Endometrial microvascular endothelial cells (primary cell): ENCODE data around the gene C19orf85. TPM values are rescaled to one million over a fixed set of nuclear protein-coding genes. Genes with fewer than 3 reads are reported as not detected.
"Not testable (repeated sequence)": the region's sequence is repeated elsewhere in the genome, so short reads cannot be mapped to it uniquely, and the experiment has no call there.

Experiments
- in situ Hi-C: cut with HindIII; loops from 2 replicates; pipeline ENCODE4 v1.10.0; 2017; ENCODE audit warnings: low sequenced_read_pairs, low pct_unique_long_range_greater_than_20kb; ENCODE audit errors: inconsistent ontology term
- total RNA-seq: library from RNA; depleted of rRNA; stranded (reverse); fragments of >200 nt; gene quantifications from one replicate; pipeline ENCODE4 v1.2.3, GENCODE V29; 2015; ENCODE audit errors: inconsistent ontology term

C19orf85 gene
- total RNA-seq, result not detected

GRCh38 chr19:55464662-55465054 lies at the start of gene C19orf85:
Gene C19orf85, minus strand, starts transcription at chr19:55464751. Its CDS starts 197 bp downstream, at chr19:55464554.
- in situ Hi-C loops, result no loop called here

GRCh38 chr19:55508120-55508519 lies 43.6 kb upstream of the C19orf85 start:
- in situ Hi-C loops, result no loop called here

- in situ Hi-C loops, result no loop called here
Measured at GRCh38 chr19:55504981-55505380, 40.4 kb upstream of the C19orf85 start.

- in situ Hi-C loops, result no loop called here
Measured at GRCh38 chr19:55504252-55504603, 39.7 kb upstream of the C19orf85 start.

- in situ Hi-C loops, result no loop called here
Measured at GRCh38 chr19:55503502-55504251, 39.1 kb upstream of the C19orf85 start.

GRCh38 chr19:55503157-55503501 lies 38.6 kb upstream of the C19orf85 start:
- in situ Hi-C loops, result no loop called here

GRCh38 chr19:55502197-55502952 lies 37.8 kb upstream of the C19orf85 start:
- in situ Hi-C loops, result no loop called here

- in situ Hi-C loops, result no loop called here
Measured at GRCh38 chr19:55500368-55500952, 35.9 kb upstream of the C19orf85 start.

- in situ Hi-C loops, result no loop called here
Measured at GRCh38 chr19:55498246-55498840, 33.8 kb upstream of the C19orf85 start.

GRCh38 chr19:55497763-55498162 lies 33.2 kb upstream of the C19orf85 start:
- in situ Hi-C loops, result no loop called here

- in situ Hi-C loops, result not testable (repeated sequence)
Measured at GRCh38 chr19:55496820-55497219, 32.3 kb upstream of the C19orf85 start.

GRCh38 chr19:55495646-55496349 lies 31.2 kb upstream of the C19orf85 start:
- in situ Hi-C loops, result no loop called here

GRCh38 chr19:55494172-55494761 lies 29.7 kb upstream of the C19orf85 start:
- in situ Hi-C loops, result no loop called here

- in situ Hi-C loops, result no loop called here
Measured at GRCh38 chr19:55493645-55494171, 29.2 kb upstream of the C19orf85 start.

GRCh38 chr19:55493052-55493644 lies 28.6 kb upstream of the C19orf85 start:
- in situ Hi-C loops, result no loop called here

- in situ Hi-C loops, result no loop called here
Measured at GRCh38 chr19:55492362-55492944, 27.9 kb upstream of the C19orf85 start.

- in situ Hi-C loops, result no loop called here
Measured at GRCh38 chr19:55491546-55492360, 27.2 kb upstream of the C19orf85 start.
